ENCODE results near the gene MEST.
A peak's percentile ranks its signal among the peaks of the same experiment; 100 is the strongest.
"Not testable (repeated sequence)": the region's sequence is repeated elsewhere in the genome, so short reads cannot be mapped to it uniquely, and the experiment has no call there.

Gene MEST

GRCh38 chr7:130486114-130486953 lies 5.6 kb upstream of the MEST start:
- peak; percentile 32 for DNase-seq

DNA sequence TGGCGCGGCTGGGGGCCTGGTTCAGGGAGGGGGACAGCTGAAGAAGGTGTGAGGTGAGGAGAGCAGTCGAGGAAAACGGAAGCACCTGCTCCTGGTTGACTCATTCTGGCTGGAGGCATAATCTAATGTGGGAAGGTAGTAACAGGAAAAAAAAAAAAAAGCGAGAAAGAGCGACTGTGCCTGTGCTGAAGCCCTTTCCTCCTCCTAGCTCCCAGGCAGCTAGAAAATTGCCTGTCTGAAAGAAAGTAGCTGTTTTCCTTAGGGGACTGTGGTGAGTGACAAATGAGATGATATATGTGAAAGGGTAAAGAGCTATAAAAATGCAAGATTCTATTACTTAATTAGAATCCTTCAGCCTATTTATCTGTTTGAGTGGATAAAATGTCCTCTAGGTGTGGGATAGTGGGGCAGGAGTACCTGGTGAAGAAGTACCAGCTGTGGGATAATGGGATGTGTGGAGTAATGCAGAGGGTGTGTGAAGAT lies 4.9 kb upstream of the MEST start:
- no peak for DNase-seq

GRCh38 chr7:130488392-130489139 lies 3.3 kb upstream of the MEST start:
- no peak for DNase-seq

- no peak for DNase-seq
Observed at GRCh38 chr7:130489140-130489983, 2.5 kb upstream of the MEST start.

DNA sequence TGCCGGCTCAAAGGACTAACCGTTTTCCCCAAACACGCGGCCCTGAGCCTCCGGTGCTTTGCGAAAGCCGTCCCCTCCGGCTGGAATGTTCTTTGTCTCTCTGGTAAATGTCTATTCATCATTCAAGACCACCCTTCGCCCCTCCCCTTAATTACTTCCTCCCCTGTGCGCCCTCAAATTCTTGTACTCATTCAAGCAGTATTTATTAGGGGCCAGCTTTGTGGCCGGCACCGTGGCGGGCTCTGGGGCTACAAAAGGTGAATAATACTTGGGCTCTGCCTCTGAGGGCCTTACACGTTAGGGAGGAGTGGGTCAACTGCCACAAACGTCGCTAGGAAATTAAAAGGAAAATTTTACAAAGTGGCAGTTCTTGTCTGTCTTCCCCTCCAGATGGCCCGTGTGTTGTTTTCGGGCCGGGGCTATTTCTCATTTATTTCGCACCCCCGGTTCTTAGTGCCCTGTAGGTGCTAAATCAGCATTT lies 1.5 kb upstream of the MEST start:
- no peak for DNase-seq

DNA sequence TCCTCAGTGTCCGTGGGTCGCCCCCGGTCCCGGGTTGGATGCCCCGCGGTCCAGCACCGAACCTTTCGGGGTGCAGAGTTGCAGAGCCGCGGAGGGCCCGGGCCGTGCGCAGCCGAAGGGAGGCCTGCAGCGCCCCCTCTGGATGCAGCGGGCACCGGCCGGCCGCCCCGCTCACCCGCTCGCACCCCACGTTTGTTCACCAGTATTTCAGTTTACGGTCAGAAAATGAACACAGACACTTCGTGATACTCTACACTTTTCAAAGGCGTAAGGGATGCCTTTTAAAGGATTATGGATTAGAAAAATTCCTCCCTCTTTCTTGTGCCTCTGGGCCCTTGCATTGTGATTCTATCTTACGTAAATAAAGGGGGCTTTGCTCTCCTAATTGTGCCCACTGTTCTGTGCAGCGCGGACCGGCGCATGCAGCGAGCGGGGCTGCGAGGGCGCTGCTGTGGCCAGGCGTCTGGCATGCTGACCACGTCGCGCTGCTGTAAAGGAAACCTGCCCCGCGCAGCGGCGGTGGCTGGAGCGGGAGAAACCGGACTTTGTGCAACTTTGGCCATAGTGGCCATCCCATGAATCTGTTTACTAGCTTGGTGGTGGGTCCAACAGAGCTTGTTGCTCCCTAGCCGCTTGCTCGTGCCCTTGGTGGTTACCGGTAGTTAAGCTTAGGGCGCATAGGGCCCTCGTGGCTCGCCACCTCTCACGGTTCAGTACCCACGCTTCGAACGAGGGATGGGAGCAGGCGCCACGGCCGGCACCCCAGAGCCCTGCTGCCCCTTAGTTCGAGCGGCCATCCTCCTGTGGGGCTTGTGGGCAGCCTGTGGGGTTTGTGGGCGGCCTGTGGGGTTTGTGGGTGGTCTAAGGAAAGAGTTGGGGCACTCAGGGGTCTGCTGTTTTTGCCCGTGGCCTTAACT lies 739 bp upstream of the MEST start:
- no peak for DNase-seq

- no peak for DNase-seq
Observed at GRCh38 chr7:130492523-130493274, 814 bp downstream of the MEST start.

- no peak for DNase-seq
Observed at GRCh38 chr7:130493275-130493873, 1.5 kb downstream of the MEST start.

DNA sequence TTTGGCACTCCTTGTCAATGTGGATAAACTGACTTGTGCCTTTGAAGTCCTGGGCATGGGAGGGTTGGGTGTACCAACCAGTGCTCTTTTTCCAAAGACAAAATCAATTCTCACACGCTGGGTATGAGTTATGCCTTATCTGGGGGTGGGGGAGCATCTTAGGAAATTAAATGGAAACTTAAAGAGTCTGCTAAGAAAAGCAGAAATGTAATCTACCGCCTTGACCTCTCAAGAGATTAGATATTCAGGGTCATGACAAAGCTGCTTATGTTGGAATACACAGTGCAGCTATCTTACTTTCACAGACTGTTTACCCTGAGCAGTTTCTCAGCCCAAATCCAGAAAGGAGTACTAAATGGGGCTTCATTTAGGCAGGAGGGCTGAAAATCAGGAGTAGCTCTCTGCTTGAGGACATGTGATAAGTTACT lies 2.6 kb downstream of the MEST start:
- no peak for DNase-seq

DNA sequence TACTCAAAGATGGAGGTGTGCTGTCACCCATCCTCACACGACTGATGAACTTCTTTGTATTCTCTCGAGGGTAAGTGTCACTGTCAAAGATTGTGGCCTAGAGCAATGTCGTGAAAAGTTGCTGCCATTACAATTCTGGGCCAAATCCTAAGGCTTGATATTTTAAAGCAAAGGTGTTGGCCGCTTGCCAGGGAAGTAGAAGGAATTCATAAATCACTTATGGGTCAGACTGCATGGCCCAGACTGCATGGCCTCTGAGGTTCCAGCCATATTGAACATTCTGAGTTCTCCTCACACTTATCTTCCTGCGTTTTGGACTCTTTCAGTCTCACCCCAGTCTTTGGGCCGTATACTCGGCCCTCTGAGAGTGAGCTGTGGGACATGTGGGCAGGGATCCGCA lies 8.6 kb downstream of the MEST start:
- no peak for DNase-seq

- DNase-seq, result no peak
Observed at GRCh38 chr7:130500910-130501309, 9.0 kb downstream of the MEST start.

GRCh38 chr7:130505753-130506152 lies 13.9 kb downstream of the MEST start:
- no peak for DNase-seq

DNA sequence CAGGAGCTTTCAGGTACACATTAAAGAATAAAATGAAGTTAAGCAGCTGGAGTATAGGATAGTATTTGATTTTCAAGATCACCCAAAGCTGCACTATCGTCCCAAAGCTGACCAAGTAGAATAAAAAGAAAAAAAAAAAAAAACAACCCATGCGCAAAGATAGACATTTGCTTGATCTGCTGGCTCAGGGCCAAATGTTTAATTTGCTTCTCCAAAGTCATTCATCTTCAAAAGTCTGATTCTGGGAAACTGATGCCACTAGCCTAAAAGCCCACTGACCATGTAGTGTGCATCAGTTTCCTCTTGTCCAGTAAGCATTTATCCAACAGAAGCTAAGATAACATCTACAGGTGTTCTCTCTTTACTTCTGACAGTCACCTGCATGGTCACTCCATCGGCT lies 14.5 kb downstream of the MEST start:
- DNase-seq, result no peak

GRCh38 chr7:130512038-130512437 lies 20.2 kb downstream of the MEST start:
- not testable (repeated sequence) for DNase-seq

DNA sequence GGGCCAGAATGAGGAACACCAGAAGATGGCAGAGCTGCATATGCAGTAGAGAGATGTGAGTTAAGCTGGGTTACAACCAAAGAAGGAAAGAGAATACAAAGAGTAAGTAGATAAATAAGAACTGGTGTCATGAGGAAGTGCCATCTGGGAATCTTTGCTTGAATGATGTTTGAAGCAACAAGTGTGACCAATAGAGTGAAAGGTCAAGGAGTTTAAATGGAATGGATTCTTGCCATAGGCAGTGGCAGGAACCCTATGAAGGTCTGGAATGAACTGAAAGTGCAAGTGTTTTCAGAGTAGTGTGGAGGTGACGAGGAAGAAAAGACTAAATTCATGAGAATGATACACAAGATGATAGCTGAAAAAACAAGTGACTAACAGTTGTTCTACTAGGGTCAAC lies 21.6 kb downstream of the MEST start:
- DNase-seq, result no peak

DNA sequence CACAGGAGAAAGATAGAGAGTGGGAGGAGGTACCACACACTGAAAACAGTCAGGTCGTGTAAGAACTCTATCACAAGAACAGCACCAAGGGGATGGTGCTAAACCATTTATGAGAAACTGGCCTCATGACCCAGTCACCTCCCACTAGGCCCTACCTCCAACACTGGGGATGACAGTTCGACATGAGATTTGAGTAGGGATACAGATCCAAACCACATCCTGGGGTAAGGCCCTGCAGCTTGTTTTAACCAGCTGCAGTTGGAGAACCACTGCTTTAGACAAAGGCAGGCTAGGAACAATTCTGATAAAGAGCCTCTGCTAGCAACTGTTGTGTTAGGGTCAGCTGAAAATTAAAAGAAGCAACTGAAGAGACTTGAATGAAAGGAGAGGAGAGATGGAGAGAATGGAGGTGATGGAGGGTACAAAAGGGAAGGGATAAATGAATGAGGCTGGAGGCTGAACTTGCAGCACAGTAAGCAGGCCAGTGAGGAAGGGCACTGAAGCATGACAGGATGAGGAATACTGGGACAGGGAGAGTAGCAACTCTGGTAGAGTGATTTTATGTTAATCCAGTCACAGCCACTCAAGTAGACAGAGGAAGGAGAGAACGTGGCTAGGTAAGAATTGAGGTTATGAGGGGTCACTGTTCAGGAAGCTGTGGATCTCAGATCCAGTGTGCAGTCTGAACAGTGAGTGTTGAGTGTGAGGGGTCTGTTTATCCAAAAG lies 23.6 kb downstream of the MEST start:
- DNase-seq, result no peak

DNA sequence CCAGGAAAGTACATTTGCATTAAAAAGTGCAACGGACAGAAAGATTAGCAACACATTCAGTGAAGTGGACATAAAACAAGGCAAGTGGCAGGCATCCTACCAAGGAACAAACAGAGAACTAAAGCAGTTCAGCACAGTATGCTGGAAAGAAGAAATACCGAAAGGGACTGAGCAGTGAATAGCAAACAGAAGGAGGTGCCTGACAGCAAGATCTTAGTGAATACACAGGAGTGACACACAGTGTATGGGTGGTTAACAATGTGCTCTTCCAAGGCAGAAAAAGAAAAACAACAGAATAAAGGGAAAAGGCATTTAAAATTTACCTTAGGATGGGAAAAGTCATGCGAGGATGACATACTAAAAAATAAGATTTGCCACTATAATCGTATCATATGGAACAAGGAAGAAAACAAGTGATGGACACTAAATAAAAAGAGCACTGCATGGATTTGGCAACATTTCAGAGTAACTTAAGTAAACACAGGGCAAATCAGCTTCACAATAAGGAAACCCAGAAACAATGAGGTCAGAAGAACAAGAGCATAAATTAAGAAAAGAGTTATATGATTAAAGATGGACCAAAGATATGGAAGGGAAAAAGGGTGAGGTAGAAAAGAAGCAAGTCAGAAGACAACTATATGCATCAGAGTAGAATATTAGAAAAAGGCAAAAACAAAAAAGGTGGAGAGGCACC lies 29.5 kb downstream of the MEST start:
- DNase-seq, result no peak

GRCh38 chr7:130523519-130524125 lies 31.7 kb downstream of the MEST start:
- not testable (repeated sequence) for DNase-seq

GRCh38 chr7:130524628-130525027 lies 32.7 kb downstream of the MEST start:
- DNase-seq, result no peak
